Stomach (tissue), 9 donors: ENCODE data around the gene PKNOX2. TPM values are rescaled to one million over a fixed set of nuclear protein-coding genes. Genes with fewer than 3 reads are reported as not detected.

ENCODE experiments used
- DNase-seq, 2 donors: peaks; one replicate each; pipeline versions ENCODE4 v3.0.0 to v3.0.0-alpha.2; 2013 to 2019
- H3K27ac ChIP-seq, 5 donors: fragments of 200-600 bp in 4 of 5; sonication (generic) in 4 of 5; one replicate each; pipeline ENCODE4 v1.5.1; 2013 to 2019; ENCODE audit warnings: mild to moderate bottlenecking in 1 of 5, moderate library complexity in 1 of 5
- H3K27me3 ChIP-seq, 3 donors: fragments of 200-600 bp; sonication (generic); one replicate each; pipeline ENCODE4 v1.5.1; 2017 to 2019; ENCODE audit warnings: mixed run types in 1 of 3
- H3K36me3 ChIP-seq, 4 donors: fragments of 200-600 bp; sonication (generic); 1 replicate in 3 of 4; 2 replicates in 1 of 4; pipeline ENCODE4 v1.5.1; 2016 to 2019
- H3K4me1 ChIP-seq, 4 donors: fragments of 200-600 bp; sonication (generic); one replicate each; pipeline ENCODE4 v1.5.1; 2016 to 2019
- H3K4me3 ChIP-seq, 4 donors: fragments of 200-600 bp; sonication (generic) in 3 of 4; one replicate each; pipeline ENCODE4 v1.5.1; 2016 to 2019; ENCODE audit warnings: mild to moderate bottlenecking in 1 of 4
- H3K9me3 ChIP-seq, 4 donors: fragments of 200-600 bp; sonication (generic); one replicate each; pipeline ENCODE4 v1.5.1; 2016 to 2019
- EP300 ChIP-seq: sonication (generic); formaldehyde crosslinking; IDR thresholded peaks from one replicate; pipeline ENCODE4 v1.6.1; 2017; ENCODE audit warnings: antibody characterized with exemption
- POLR2A ChIP-seq, 4 donors: fragments of 450-650 bp; IDR thresholded peaks; one replicate each; pipeline ENCODE4 v1.6.1; 2016; ENCODE audit warnings: antibody characterized with exemption in 4 of 4, control low read depth in 2 of 4, mild to moderate bottlenecking in 1 of 4, moderate library complexity in 1 of 4
- POLR2AphosphoS5 ChIP-seq, 3 donors: sonication (generic); formaldehyde crosslinking; IDR thresholded peaks; one replicate each; pipeline ENCODE4 v1.6.1; 2016; ENCODE audit warnings: antibody characterized with exemption in 3 of 3
- WGBS, 5 donors: extraction: QIAGEN DNeasy Blood & Tissue Kit in 3 of 5; methylation state at CpG; one replicate each; pipeline versions ENCODE4 v1.1.5 to v1.1.7; 2013 to 2018; 5-methylcytosine and 5-hydroxymethylcytosine counted together
- intact Hi-C: fragments of 100-400 bp; cut with DNase I; formaldehyde crosslinking; loops from one replicate; pipeline ENCODE4 v1.15.1; 2023; ENCODE audit warnings: low total_unique reads
- polyA plus RNA-seq, 3 donors: library from polyadenylated mRNA; stranded (reverse); fragments of 200-250 nt; gene quantifications; one replicate each; pipeline ENCODE4 v1.2.3, GENCODE V29; 2013
- total RNA-seq, 5 donors: library from RNA; depleted of rRNA; stranded (reverse); fragments of >200 nt; gene quantifications; one replicate each; pipeline versions ENCODE4 v1.1.0 to v1.2.3, GENCODE V29; 2014 to 2016
- TF ChIP-seq, protein P1 (sequence below), 7 experiments: fragments of 450-650 bp in 4 of 7; fragments of 200-600 bp in 3 of 7; sonication (generic) in 3 of 7; IDR thresholded peaks; one replicate each; pipeline ENCODE4 v1.5.1; 2016 to 2019; ENCODE audit warnings: antibody characterized with exemption in 7 of 7, control low read depth in 2 of 7, mild to moderate bottlenecking in 1 of 7
- donor health status: healthy with polysubstance abuse.
- donor health status: Bipolar disorder and iron deficiency.
- donor health status: healthy.

Gene PKNOX2
- total and polyA plus RNA-seq, 8 donors = 0.83 to 4.9 (median 2.3) TPM; not detected in 1

DNA sequence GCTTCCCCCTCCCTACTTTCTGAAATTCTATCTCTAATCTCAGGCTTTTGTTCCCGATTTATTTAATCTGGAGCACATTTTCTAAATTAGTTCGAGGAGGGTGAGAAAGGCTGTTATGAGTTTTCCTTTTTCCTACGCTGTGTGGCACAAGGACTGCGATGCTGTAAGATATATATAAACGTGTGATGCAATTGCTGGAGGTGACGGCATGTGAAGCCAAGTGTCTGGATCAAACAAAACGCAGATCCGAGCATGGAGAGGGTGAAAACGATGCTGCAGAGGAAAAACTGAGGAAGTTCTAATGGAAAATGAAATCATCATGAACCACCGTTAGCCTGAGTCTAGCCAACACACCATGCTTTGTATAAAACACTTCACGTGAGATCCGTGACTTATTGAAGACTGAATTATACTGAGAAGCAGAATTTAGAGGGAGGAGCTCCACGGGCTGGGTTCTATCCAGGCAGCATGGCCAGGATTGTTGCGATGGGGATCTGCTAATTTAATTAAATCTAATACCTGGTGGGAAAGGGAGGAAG lies 4.4 kb downstream of the PKNOX2 start:
- no peak for TF ChIP-seq POLR2A (IDR thresholded peaks at IDR 0.05)
- peak in 2 of 3 donors; percentile 60 to 62 for TF ChIP-seq POLR2AphosphoS5 (IDR thresholded peaks at IDR 0.05)
- TF ChIP-seq, protein P1, sequence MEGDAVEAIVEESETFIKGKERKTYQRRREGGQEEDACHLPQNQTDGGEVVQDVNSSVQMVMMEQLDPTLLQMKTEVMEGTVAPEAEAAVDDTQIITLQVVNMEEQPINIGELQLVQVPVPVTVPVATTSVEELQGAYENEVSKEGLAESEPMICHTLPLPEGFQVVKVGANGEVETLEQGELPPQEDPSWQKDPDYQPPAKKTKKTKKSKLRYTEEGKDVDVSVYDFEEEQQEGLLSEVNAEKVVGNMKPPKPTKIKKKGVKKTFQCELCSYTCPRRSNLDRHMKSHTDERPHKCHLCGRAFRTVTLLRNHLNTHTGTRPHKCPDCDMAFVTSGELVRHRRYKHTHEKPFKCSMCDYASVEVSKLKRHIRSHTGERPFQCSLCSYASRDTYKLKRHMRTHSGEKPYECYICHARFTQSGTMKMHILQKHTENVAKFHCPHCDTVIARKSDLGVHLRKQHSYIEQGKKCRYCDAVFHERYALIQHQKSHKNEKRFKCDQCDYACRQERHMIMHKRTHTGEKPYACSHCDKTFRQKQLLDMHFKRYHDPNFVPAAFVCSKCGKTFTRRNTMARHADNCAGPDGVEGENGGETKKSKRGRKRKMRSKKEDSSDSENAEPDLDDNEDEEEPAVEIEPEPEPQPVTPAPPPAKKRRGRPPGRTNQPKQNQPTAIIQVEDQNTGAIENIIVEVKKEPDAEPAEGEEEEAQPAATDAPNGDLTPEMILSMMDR (IDR thresholded peaks at IDR 0.05) = no peak
- WGBS, 5 donors = 21 to 46% (median 27%) methylated on average over 14 of the region's 14 CpGs
- Histone ChIP-seq H3K4me1 (peaks cover 53 to 69% (median 60%) of the 10 kb centered on the region in 4 donors), H3K27ac (peak overlapping the region; percentile 61 to 92 (median 80)), H3K36me3 (no peaks in the 10 kb centered on the region), H3K27me3 (peaks cover 0 to 33% (median 29%) of the 10 kb centered on the region in 3 donors), H3K4me3 (no peak overlapping the region), H3K9me3 (no peaks in the 10 kb centered on the region)
- intact Hi-C loops = no loop called here
- DNase-seq = peak in 1 of 2 donors; percentile 58

DNA sequence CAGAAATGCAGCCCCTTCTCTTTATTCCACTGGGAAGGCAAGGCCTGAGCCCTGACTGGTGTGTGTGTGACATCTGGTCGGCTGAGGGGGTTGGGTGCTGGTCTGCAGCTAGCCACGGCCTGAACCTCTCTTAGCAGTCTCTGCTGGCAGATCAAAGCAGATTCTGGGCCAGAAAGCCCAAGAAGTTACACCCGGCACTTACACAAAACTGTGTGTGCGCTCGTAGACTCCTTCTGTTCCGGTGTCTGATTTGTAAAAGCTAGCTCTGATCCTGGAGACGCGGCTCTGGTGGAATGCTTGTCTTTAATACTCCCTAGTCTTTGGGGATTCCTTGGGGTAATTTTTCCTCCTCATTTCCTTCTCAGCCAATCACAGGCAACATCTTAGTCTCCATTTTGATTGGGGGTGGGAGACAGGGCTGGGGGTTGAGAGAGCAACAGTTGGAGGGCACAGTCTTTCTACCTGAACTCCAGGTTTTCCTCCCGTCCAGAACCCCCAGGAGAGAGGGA lies 5.5 kb downstream of the PKNOX2 start:
- Histone ChIP-seq H3K4me1 (peaks cover 44 to 61% (median 57%) of the 10 kb centered on the region in 4 donors), H3K27ac (peak overlapping the region; percentile 28 to 92 (median 80)), H3K27me3 (peaks cover 0 to 29% (median 23%) of the 10 kb centered on the region in 3 donors), H3K4me3 (no peak overlapping the region), H3K36me3 (no peaks in the 10 kb centered on the region), H3K9me3 (no peaks in the 10 kb centered on the region)
- DNase-seq = peak in 1 of 2 donors; percentile 64
- intact Hi-C loops = no loop called here
- 48 to 71% (median 59%) methylated on average over 9 of the region's 9 CpGs for WGBS, 5 donors
- TF ChIP-seq, protein P1 (IDR thresholded peaks at IDR 0.05) = no peak
- TF ChIP-seq POLR2A (IDR thresholded peaks at IDR 0.05) (no peak), POLR2AphosphoS5 (IDR thresholded peaks at IDR 0.05) (no peak), EP300 (no peak)

DNA sequence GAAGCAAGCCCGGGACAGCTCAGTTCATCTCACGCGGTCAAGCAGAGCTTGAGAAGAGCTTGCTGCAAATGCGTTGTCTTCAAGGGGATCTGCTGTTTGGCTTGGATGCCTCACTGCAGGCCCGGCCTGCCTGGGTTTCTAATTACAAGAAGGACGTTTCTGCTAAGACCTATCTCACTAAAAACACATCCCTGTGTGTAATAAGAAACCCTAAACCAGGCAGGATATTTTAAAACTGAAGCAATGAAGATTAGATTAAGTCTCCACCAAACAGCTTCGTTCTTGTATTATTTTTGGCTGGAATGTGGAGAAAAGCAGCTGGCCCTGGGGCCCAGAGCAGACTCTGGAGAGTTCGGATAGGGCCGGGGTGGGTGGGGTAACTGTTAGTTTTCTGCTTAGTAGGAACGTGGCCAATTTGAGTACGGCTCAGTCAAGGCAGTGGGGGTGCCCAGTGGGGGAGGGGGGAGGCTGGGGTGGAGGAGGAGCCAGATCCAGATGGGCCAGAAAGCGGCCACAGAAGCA lies 6.0 kb downstream of the PKNOX2 start:
- TF ChIP-seq POLR2AphosphoS5 (IDR thresholded peaks at IDR 0.05) (no peak), POLR2A (IDR thresholded peaks at IDR 0.05) (no peak), EP300 (no peak)
- TF ChIP-seq, protein P1 (IDR thresholded peaks at IDR 0.05) = no peak
- 22 to 43% (median 30%) methylated on average over 12 of the region's 12 CpGs for WGBS, 5 donors
- Histone ChIP-seq H3K27me3 (peaks cover 0 to 24% (median 18%) of the 10 kb centered on the region in 3 donors), H3K9me3 (no peaks in the 10 kb centered on the region), H3K27ac (peak overlapping the region; percentile 28 to 92 (median 80)), H3K36me3 (no peaks in the 10 kb centered on the region), H3K4me3 (no peak overlapping the region), H3K4me1 (peaks cover 39 to 59% (median 55%) of the 10 kb centered on the region in 4 donors)
- intact Hi-C loops = no loop called here
- peak in 1 of 2 donors; percentile 84 for DNase-seq

DNA sequence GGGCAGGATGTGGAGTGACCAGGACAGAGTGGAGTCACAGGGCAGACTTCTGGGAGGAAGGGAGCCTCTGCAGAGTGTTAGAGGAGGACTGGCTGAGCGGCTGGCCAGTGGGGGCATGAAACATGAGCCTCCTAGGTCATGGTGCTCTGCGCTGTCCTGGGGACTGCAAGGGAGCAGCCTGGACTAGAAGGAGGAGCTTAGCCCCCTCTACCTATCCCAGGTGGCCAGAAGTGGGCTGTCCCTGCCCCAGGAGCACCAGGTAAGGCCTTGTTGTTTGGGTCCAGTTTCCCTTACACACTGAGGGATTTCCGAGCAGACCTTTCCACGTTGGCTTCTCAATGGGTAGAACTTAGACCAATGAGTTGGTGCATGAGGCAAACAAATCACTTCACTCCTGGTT lies 7.4 kb downstream of the PKNOX2 start:
- no peak for DNase-seq
- H3K36me3 ChIP-seq = no peaks in the 10 kb centered on the region
- intact Hi-C loops = no loop called here
- H3K9me3 ChIP-seq = no peaks in the 10 kb centered on the region
- no peak overlapping the region for H3K4me3 ChIP-seq
- H3K4me1 ChIP-seq = peaks cover 25 to 45% (median 41%) of the 10 kb centered on the region in 4 donors
- 92 to 96% (median 93%) methylated on average over 4 of the region's 4 CpGs for WGBS, 5 donors
- TF ChIP-seq POLR2AphosphoS5 (IDR thresholded peaks at IDR 0.05) (no peak), EP300 (no peak), POLR2A (IDR thresholded peaks at IDR 0.05) (no peak)
- TF ChIP-seq, protein P1 (IDR thresholded peaks at IDR 0.05) = no peak
- no peak overlapping the region for H3K27ac ChIP-seq
- H3K27me3 ChIP-seq = peaks cover 0 to 10% (median 4%) of the 10 kb centered on the region in 3 donors
